GM18517 (cell line): ENCODE data around the gene TOMM20.
"Not testable (repeated sequence)": the region's sequence is repeated elsewhere in the genome, so short reads cannot be mapped to it uniquely, and the experiment has no call there.

Experiments
- ATAC-seq: cut with Tn5 transposase; IDR thresholded peaks from one replicate; pipeline ENCODE4 v1.9.1; 2021; ENCODE audit warnings: mild to moderate bottlenecking, moderate library complexity; ENCODE audit not compliant: unreplicated experiment

Gene TOMM20

GRCh38 chr1:235128456-235129328 lies at the start of gene TOMM20:
TOMM20 (minus strand) TSS chr1:235128837; CDS start chr1:235128715, 122 bp downstream.
- peak; percentile 90 for ATAC-seq

GRCh38 chr1:235176486-235176885 lies 47.8 kb upstream of the TOMM20 start:
- ATAC-seq: no peak

- no peak for ATAC-seq
These were observed 41.3 kb upstream of the TOMM20 start for GRCh38 chr1:235169986-235170385.

- no peak for ATAC-seq
These were observed 39.7 kb upstream of the TOMM20 start for GRCh38 chr1:235168375-235168774.

GRCh38 chr1:235161685-235162327 lies 33.2 kb upstream of the TOMM20 start:
- ATAC-seq: no peak

GRCh38 chr1:235160957-235161684 lies 32.5 kb upstream of the TOMM20 start, which contains the start of gene RBM34:
RBM34 (minus strand) TSS chr1:235161250; CDS start chr1:235161226, 24 bp downstream.
- ATAC-seq: peak; percentile 74

GRCh38 chr1:235160383-235160956 lies 31.8 kb upstream of the TOMM20 start:
- ATAC-seq: peak; percentile 34

GRCh38 chr1:235159930-235160329 lies 31.3 kb upstream of the TOMM20 start:
- ATAC-seq: not testable (repeated sequence)

- ATAC-seq: not testable (repeated sequence)
These were observed 30.6 kb upstream of the TOMM20 start for GRCh38 chr1:235159284-235159683.

GRCh38 chr1:235158680-235159079 lies 30.0 kb upstream of the TOMM20 start:
- ATAC-seq: no peak

GRCh38 chr1:235157150-235157549 lies 28.5 kb upstream of the TOMM20 start:
- no peak for ATAC-seq

- ATAC-seq: no peak
These were observed 28.1 kb upstream of the TOMM20 start for GRCh38 chr1:235156740-235157139.

GRCh38 chr1:235156265-235156664 lies 27.6 kb upstream of the TOMM20 start:
- ATAC-seq: no peak

- ATAC-seq: no peak
These were observed 23.6 kb upstream of the TOMM20 start for GRCh38 chr1:235152235-235152634.

- ATAC-seq: no peak
These were observed 22.4 kb upstream of the TOMM20 start for GRCh38 chr1:235151033-235151432.

- no peak for ATAC-seq
These were observed 21.2 kb upstream of the TOMM20 start for GRCh38 chr1:235149824-235150223.

- ATAC-seq: no peak
These were observed 18.6 kb upstream of the TOMM20 start for GRCh38 chr1:235147269-235147668.

GRCh38 chr1:235145639-235146038 lies 17.0 kb upstream of the TOMM20 start:
- no peak for ATAC-seq

GRCh38 chr1:235142991-235143390 lies 14.4 kb upstream of the TOMM20 start:
- no peak for ATAC-seq

GRCh38 chr1:235139315-235139714 lies 10.7 kb upstream of the TOMM20 start:
- no peak for ATAC-seq

- ATAC-seq: no peak
These were observed 10.2 kb upstream of the TOMM20 start for GRCh38 chr1:235138821-235139220.
